ENCODE data around the gene BMX. TPM values are rescaled to one million over a fixed set of nuclear protein-coding genes. Genes with fewer than 3 reads are reported as not detected.

BMX gene
- total RNA-seq, 3 donors from 2014 or later: 2.4 to 5.4 (median 3.8) TPM

DNA sequence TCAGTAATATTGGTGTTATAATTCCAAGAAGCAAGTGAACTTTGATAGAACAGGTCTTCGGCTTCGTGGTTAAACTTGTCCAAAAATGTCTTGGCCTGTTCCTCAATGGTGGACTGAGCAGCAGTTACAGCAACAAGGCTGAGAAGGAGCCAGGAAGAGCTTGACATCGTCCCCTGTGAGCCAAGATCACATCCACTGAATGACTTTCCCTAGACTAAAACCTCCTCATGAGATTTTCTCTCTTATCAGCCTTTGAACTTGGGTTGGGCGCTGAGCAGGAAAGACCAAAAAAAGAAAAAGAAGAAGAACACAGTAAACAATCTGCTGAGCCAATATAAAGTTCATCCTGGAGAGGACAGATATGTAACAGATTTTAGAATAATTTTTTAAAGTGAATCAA lies 100.1 kb downstream of the BMX start, which contains the start of gene ACE2:
Gene ACE2 (minus strand): TSS at position 216 of the 400 bp plus-strand sequence. CDS start 49 bp downstream, at position 167.
- DNase-seq (peak in 1 of 3 donors; percentile 4), ATAC-seq (peak; percentile 69)
- H3K9me3 ChIP-seq: no peaks in the 10 kb centered on the region
- H3K4me1 ChIP-seq (ENCODE audit: low read depth): no peaks in the 10 kb centered on the region
- no peaks in the 10 kb centered on the region for H3K36me3 ChIP-seq (ENCODE audit: low read depth)
- intact Hi-C loops (cut with DNase I, micrococcal nuclease): no loop called here
- TF ChIP-seq, protein P1, sequence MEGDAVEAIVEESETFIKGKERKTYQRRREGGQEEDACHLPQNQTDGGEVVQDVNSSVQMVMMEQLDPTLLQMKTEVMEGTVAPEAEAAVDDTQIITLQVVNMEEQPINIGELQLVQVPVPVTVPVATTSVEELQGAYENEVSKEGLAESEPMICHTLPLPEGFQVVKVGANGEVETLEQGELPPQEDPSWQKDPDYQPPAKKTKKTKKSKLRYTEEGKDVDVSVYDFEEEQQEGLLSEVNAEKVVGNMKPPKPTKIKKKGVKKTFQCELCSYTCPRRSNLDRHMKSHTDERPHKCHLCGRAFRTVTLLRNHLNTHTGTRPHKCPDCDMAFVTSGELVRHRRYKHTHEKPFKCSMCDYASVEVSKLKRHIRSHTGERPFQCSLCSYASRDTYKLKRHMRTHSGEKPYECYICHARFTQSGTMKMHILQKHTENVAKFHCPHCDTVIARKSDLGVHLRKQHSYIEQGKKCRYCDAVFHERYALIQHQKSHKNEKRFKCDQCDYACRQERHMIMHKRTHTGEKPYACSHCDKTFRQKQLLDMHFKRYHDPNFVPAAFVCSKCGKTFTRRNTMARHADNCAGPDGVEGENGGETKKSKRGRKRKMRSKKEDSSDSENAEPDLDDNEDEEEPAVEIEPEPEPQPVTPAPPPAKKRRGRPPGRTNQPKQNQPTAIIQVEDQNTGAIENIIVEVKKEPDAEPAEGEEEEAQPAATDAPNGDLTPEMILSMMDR (IDR thresholded peaks at IDR 0.05): no peak
- H3K4me3 ChIP-seq: no peak within 1 kb of the TSS

DNA sequence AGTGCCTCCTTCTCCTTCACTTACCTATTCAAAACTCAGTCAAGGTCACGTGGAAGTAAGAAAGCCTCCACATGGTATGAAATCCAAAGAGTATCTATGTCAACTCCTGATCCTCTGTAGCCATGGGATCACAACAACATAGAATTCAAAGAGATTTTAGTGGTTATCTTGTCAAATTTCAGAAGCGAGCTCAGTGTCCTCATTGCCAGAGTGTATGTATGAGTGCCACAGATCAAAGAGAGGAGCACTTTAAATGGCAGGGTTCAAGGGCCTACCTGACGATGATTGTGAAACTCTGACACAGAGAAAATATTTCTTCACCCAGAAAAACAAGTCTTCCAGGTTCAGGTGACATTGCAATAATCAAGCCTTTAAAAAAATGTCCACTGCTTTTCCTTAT lies 101.3 kb downstream of the BMX start:
- Histone ChIP-seq H3K4me1 (ENCODE audit: low read depth) (no peaks in the 10 kb centered on the region), H3K36me3 (ENCODE audit: low read depth) (no peaks in the 10 kb centered on the region), H3K9me3 (no peaks in the 10 kb centered on the region), H3K4me3 (no peak overlapping the region)
- intact Hi-C loops (cut with DNase I, micrococcal nuclease): no loop called here
- ATAC-seq: no peak
- DNase-seq: no peak
- TF ChIP-seq, protein P1 (IDR thresholded peaks at IDR 0.05): no peak

DNA sequence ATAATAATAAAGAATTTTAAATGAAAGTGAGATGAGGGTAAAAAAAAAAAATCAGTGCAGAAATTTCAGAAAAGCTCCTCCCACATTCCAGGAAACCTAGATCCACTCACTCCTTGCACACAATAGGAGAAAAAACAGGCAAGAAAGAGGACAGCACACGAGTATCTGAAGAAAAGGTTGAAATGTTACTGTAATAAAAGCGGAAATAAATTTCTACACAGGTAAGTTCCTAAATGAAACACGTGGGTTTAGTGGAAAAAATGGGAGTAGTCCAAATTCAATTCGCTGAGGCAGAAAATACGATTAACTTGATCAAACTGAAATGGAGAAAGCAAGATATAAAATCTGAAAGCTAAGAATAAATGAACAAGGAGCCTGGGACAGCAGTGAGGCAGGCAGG lies 102.2 kb downstream of the BMX start:
- ATAC-seq: no peak
- DNase-seq: no peak
- H3K36me3 ChIP-seq (ENCODE audit: low read depth): no peaks in the 10 kb centered on the region
- TF ChIP-seq, protein P1 (IDR thresholded peaks at IDR 0.05): no peak
- no peaks in the 10 kb centered on the region for H3K9me3 ChIP-seq
- H3K4me3 ChIP-seq: no peak overlapping the region
- no peaks in the 10 kb centered on the region for H3K4me1 ChIP-seq (ENCODE audit: low read depth)
- intact Hi-C loops (cut with DNase I, micrococcal nuclease): no loop called here

DNA sequence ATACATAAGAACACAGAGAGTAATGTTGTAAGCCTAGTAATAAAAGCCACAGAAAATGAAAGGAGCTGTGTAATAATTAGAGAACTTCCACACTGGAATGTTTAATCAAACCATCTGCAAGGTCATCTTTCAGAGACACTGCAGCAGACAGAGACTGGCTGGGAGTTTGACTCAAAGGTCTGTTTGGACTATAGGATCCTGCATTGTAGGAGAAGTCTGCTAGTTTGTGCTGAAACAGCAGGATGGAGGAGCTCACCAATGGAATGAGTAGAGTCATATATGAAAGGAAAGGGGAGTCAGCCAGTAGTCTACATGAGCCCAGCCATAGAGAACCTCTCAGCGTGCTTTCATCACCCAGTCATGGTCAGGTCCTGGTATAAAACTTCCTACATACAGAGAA lies 104.6 kb downstream of the BMX start:
- TF ChIP-seq, protein P1 (IDR thresholded peaks at IDR 0.05): no peak
- no peaks in the 10 kb centered on the region for H3K36me3 ChIP-seq (ENCODE audit: low read depth)
- no peak for DNase-seq
- no peaks in the 10 kb centered on the region for H3K9me3 ChIP-seq
- peak; percentile 45 for ATAC-seq
- no peak overlapping the region for H3K4me3 ChIP-seq
- intact Hi-C loops (cut with DNase I, micrococcal nuclease): no loop called here
- no peaks in the 10 kb centered on the region for H3K4me1 ChIP-seq (ENCODE audit: low read depth)

Other genes starting within 250 kb of the BMX start
- gene ASB9, start 230.7 kb upstream of the BMX start, total RNA-seq: 1 to 10 TPM in 2 of 3 donors, under 1 TPM in 1; 0.63 to 2.7 (median 1.3) TPM
- under 1 TPM; 0.09 to 0.27 (median 0.17) TPM for gene ASB11, start 185.2 kb upstream of the BMX start, total RNA-seq
- 10 to 100 TPM; 11.7 to 14.1 (median 12.6) TPM for gene PIGA, start 165.3 kb upstream of the BMX start, total RNA-seq
- 1 to 10 TPM in 2 of 3 donors, under 1 TPM in 1; 0.55 to 5.8 (median 1.6) TPM for gene VEGFD, start 116.4 kb upstream of the BMX start, total RNA-seq
- 1 to 10 TPM; 6.0 to 9.7 (median 8.4) TPM for gene PIR, start 7.5 kb upstream of the BMX start, total RNA-seq
- gene ACE2, start 100.2 kb downstream of the BMX start, total RNA-seq: 10 to 100 TPM; 23.1 to 40.8 (median 23.2) TPM
- gene CLTRN, start 164.0 kb downstream of the BMX start, total RNA-seq: under 1 TPM in 2 of 3 donors, not detected in 1; 0.41 to 0.48 TPM
- gene CA5B, start 237.5 kb downstream of the BMX start, total RNA-seq: 1 to 10 TPM; 6.8 to 9.3 (median 7.0) TPM